ENCODE data around the gene LZIC.

- no peak for TF ChIP-seq CTCF (IDR thresholded peaks at IDR 0.05; ENCODE audit: borderline replicate concordance, extremely low read depth, low read length, poor library complexity, severe bottlenecking)
- no peak for TF ChIP-seq EZH2 (IDR thresholded peaks at IDR 0.05; ENCODE audit: borderline replicate concordance, low read depth, low read length, severe bottlenecking)
These were observed 15.9 kb downstream of the LZIC start for GRCh38 chr1:9927259-9927658.

All from DND-41 (cell line).